AG09309 (cell line): ENCODE results near the gene SMCO1.
"Not testable (repeated sequence)": the region's sequence is repeated elsewhere in the genome, so short reads cannot be mapped to it uniquely, and the experiment has no call there.

Experiments used
- DNase-seq: peaks from one replicate; pipeline ENCODE4 v3.0.0-alpha.2; 2010; ENCODE audit warnings: low read depth
- H3K4me3 ChIP-seq: 2 replicates; pipeline ENCODE4 v1.5.1; 2011; ENCODE audit warnings: mild to moderate bottlenecking, low read depth, low read length, moderate library complexity; ENCODE audit not compliant: control insufficient read depth
- TF ChIP-seq, protein P1 (sequence below): IDR thresholded peaks from 2 replicates; pipeline ENCODE4 v1.5.1; 2011; ENCODE audit warnings: mild to moderate bottlenecking, low read depth, low read length, inconsistent platforms; ENCODE audit not compliant: insufficient read depth, control insufficient read depth; ENCODE audit errors: missing control alignments

Gene SMCO1

DNA sequence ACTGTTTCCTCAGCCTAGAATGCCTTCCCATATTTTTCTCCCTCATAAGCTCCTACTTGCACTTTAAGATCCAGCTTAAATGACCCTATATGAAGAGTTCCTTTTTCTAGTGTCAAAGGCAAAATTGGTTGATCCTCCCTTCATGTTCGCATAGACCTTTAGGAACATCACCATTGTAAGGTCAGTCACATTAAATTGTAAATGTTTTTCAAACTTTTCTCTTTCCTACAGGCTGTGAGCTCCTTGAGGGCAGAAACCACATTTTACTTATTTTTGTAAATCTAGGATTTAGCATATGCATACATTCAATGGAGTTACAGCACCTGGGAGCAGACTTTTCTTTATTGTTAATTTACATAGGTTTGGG lies 813 bp downstream of the SMCO1 start:
- no peak for DNase-seq
- H3K4me3 ChIP-seq = no peak overlapping the region
- TF ChIP-seq, protein P1, sequence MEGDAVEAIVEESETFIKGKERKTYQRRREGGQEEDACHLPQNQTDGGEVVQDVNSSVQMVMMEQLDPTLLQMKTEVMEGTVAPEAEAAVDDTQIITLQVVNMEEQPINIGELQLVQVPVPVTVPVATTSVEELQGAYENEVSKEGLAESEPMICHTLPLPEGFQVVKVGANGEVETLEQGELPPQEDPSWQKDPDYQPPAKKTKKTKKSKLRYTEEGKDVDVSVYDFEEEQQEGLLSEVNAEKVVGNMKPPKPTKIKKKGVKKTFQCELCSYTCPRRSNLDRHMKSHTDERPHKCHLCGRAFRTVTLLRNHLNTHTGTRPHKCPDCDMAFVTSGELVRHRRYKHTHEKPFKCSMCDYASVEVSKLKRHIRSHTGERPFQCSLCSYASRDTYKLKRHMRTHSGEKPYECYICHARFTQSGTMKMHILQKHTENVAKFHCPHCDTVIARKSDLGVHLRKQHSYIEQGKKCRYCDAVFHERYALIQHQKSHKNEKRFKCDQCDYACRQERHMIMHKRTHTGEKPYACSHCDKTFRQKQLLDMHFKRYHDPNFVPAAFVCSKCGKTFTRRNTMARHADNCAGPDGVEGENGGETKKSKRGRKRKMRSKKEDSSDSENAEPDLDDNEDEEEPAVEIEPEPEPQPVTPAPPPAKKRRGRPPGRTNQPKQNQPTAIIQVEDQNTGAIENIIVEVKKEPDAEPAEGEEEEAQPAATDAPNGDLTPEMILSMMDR = no peak

DNA sequence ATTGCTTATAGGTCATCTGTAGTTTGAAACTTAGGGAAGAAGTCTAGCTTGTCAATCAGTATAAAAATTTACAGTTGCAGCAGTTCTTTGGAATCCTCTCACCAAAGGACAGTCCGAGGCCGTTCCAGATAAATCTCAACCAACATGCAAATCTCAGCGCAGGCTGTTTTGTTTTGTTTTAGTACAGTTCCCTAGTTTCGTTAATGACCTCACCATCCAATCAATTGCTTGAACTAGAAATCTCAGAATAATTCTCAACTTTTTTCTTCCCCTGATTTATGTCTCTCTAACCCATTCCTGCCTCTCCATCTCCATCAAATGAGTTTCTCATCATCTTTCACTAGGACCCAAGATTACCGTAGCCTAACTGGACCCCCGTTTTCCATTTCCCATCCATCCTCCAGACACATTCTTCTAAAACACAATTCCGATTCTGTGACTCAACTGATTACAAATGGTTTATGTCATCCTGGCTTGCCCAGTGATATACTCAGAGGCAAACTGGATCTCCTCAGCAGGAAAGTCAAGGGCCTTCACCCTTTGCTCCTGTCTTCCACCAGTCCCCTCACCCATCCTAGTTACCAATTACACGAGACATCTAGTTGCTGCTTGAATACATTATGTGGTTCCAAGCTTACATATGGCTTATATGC lies 1.3 kb downstream of the SMCO1 start:
- no peak overlapping the region for H3K4me3 ChIP-seq
- DNase-seq = no peak
- TF ChIP-seq, protein P1 = no peak

DNA sequence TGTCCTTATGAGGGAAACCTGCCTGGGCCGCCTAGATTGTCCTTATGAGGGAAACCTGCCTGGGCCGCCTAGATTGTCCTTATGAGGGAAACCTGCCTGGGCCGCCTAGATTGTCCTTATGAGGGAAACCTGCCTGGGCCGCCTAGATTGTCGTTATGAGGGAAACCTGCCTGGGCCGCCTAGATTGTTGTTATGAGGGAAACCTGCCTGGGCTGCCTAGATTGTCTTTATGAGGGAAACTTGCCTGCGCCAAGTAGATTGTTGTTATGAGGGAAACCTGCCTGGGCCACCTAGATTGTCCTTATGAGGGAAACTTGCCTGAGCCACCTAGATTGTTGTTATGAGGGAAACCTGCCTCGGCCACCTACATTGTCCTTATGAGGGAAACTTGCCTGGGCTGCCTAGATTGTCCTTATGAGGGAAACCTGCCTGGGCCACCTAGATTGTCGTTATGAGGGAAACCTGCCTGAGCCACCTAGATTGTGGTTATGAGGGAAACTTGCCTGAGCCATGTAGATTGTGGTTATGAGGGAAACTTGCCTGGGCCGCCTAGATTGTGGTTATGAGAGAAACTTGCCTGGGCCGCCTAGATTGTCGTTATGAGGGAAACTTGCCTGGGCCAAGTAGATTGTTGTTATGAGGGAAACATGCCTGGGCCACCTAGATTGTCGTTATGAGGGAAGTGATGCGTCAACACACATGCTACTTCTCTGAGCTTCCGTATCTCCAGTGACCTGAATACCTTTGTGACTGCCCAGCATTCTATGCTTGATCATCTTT lies 3.3 kb downstream of the SMCO1 start:
- DNase-seq, H3K4me3 ChIP-seq: not testable (repeated sequence)

DNA sequence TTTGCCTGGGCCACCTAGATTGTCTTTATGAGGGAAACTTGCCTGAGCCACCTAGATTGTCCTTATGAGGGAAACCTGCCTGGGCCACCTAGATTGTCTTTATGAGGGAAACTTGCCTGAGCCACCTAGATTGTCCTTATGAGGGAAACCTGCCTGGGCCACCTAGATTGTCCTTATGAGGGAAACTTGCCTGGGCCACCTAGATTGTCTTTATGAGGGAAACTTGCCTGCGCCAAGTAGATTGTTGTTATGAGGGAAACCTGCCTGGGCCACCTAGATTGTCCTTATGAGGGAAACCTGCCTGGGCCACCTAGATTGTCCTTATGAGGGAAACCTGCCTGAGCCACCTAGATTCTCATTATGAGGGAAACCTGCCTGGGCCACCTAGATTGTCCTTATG lies 4.0 kb downstream of the SMCO1 start:
- not testable (repeated sequence) for H3K4me3 ChIP-seq, DNase-seq

DNA sequence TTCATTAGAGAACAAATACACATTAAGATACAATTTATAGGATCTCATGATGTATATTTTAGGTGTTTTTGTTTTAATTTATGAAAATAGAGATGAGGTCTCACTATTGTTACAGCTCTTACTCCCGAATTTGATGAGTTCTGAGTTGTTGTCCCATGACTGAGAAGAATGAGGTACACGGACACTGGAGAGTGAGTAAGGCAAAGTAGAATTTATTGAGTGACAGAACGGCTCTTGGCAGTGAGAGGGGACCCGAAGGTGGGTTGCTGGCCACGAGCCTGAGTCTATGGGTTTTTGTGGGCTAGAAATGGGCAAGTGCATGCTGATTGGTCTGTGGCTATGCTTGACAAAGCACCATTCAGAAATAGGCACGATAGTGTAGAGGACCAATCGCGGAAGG lies 8.5 kb downstream of the SMCO1 start:
- no peak for DNase-seq
- H3K4me3 ChIP-seq = no peak overlapping the region
- TF ChIP-seq, protein P1 = no peak

DNA sequence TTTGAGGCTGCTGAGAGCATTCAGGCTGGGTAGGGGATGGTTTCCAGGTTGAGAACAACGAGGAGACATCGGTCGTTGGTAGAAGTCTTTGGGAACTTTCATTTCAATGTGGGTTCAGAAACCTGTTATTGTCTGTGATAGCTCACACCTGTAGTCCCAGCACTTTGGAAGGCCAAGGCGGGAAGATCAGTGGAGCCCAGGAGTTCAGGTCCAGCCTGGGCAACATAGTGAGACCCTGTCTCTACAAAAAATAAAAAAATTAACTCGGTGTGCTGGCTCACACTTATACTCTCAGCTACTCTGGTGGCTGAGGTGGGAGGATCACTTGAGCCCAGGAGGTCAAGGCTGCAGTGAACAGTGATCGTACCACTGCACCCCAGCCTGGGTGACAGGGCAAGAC lies 10.6 kb downstream of the SMCO1 start:
- TF ChIP-seq, protein P1 = no peak
- H3K4me3 ChIP-seq = no peak overlapping the region
- DNase-seq = no peak

DNA sequence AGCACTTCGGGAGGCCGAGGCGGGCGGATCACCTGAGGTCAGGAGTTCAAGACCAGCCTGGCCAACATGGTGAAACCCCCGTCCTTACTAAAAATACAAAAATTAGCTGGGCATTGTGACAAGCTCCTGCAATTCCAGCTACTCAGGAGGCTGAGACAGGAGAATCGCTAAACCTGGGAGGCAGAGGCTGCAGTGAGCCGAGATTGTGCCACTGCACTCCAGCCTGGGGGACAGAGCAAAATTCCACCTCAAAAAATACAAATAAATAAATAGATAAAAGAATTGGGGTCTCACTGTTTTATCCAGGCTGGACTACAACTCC lies 11.1 kb downstream of the SMCO1 start:
- not testable (repeated sequence) for DNase-seq
- peak overlapping the region; percentile 78 for H3K4me3 ChIP-seq

DNA sequence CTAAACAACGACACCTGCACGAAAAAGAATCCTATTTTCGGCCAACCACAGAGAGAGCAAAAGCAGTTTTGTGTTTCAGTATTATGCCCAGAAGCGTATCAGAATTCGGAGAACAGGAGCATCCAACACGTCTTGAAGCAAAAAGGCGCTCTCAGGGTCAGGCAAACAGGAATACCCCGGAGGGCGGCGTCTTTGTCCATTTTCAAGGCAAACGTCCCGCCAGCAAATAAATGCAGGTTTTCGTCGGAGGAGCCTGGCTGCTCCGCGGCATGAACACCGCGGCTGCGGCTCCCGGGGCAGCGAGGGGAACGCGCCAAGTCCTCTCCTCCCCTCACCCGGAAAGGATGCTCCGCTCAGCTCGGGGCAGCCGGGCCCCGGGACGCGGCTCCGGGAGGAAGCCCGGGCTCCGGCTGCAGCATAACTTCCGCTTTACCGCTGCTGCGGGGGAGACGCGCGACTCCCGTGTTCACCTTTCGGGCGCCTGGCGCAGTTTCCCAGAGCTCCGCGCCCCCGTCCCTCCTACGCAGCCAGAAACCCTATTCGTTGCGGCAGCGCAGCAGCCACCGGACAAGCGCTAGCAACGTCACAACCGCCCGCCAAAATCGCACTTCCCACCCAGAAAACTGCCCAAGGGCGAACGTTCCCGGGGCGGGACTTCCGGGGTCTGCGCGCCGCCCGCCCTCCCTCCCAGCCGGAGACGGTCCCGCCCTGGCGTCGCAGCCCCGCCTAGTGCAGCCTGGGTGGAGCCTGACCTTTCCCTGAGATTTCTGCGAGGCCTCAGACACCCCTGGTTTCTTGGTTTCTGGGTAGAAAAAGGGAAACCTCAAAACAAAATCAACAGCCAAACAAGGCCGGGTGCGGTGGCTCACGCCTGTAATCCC lies 11.7 kb downstream of the SMCO1 start, which contains the start of gene RNF168:
TSS of gene RNF168 (minus strand) at position 573 of the 881 bp plus-strand sequence. CDS start 595 bp downstream, outside the sequence.
- TF ChIP-seq, protein P1 = no peak
- DNase-seq = peak; percentile 63
- H3K4me3 ChIP-seq = peak within 1 kb of the TSS; percentile 78
